ENCODE results near the gene RPS6KA3. TPM values are rescaled to one million over a fixed set of nuclear protein-coding genes. Genes with fewer than 3 reads are reported as not detected.

RPS6KA3 gene
- total RNA-seq, 1 donor from 2014 or later: 43.0 TPM

DNA sequence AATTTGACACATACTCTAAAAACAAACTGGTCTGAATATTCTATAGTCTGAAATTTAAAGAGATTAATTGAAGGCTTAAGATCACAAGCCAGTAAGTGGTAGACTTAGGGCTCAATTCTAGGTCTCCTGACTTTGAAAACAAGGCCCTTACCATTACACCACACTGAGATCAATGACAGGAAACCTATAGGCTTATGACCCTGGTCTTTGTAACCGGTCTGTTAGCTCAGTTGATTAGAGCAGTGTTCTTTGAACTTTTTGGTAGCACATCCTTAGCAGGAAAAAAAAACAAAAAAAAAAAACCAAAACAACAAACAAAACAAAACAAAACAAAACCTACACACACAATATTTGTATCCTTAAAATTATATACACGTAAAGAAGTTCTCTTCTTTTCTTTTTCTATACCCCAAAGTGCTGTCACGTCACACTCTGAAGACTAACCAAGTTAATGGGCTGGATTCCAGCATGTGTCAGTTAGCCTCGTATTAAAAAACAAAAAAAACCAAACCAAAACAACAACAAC is 55.4 kb downstream of the RPS6KA3 start:
- DNase-seq (ENCODE audit: low spot score in 2 of 2): no peak
- intact Hi-C loops (cut with DNase I): no loop called here
- H3K36me3 ChIP-seq: peaks cover 3 to 8% of the 10 kb centered on the region in 2 donors
- H3K27ac ChIP-seq: no peak overlapping the region
- H3K4me1 ChIP-seq: no peaks in the 10 kb centered on the region
- no peaks in the 10 kb centered on the region for H3K9me3 ChIP-seq
- H3K4me3 ChIP-seq: no peak overlapping the region
- H3K27me3 ChIP-seq: no peaks in the 10 kb centered on the region
- TF ChIP-seq, protein P1, sequence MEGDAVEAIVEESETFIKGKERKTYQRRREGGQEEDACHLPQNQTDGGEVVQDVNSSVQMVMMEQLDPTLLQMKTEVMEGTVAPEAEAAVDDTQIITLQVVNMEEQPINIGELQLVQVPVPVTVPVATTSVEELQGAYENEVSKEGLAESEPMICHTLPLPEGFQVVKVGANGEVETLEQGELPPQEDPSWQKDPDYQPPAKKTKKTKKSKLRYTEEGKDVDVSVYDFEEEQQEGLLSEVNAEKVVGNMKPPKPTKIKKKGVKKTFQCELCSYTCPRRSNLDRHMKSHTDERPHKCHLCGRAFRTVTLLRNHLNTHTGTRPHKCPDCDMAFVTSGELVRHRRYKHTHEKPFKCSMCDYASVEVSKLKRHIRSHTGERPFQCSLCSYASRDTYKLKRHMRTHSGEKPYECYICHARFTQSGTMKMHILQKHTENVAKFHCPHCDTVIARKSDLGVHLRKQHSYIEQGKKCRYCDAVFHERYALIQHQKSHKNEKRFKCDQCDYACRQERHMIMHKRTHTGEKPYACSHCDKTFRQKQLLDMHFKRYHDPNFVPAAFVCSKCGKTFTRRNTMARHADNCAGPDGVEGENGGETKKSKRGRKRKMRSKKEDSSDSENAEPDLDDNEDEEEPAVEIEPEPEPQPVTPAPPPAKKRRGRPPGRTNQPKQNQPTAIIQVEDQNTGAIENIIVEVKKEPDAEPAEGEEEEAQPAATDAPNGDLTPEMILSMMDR (IDR thresholded peaks at IDR 0.05): no peak

DNA sequence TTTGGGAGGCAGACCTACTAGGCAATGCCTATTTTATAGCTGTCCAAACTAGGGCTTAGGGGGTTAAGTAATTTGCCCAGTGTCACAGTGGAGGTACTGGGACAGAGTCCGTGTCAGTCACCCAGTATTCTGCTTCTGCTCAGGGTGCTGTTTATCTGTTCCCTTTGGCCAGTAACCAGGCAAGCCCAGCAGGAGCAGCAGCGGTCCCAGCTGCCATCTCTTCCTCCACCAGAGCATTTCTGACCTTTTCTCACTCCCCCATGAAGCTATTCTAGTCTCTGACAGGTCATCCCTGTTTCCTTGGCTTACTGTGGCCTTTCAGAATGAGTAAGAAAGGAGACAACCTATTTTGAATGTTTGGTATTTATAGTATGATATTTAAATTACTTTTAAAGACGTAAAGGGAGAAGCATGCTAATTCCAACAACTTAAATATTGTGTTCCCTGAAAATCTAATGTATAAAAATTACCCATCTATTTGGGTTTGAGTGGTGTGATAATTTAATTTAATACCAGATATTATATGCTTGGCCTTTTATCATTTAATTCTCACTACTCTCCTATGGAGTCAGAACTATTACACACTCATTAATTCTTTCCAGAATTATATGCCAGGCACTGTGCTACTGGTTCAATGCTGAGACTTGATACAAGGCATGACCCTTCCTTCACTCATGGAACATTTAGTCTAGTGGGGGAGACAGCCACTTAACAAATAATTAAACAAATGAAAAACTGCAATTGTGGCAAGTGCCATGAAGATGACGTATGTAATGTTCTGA is 60.6 kb downstream of the RPS6KA3 start:
- no peak for DNase-seq (ENCODE audit: low spot score in 2 of 2)
- TF ChIP-seq, protein P1 (IDR thresholded peaks at IDR 0.05): no peak
- Histone ChIP-seq H3K4me3 (no peak overlapping the region), H3K4me1 (no peaks in the 10 kb centered on the region), H3K27ac (no peak overlapping the region), H3K27me3 (no peaks in the 10 kb centered on the region), H3K36me3 (peaks cover 3 to 11% of the 10 kb centered on the region in 2 donors), H3K9me3 (no peaks in the 10 kb centered on the region)
- intact Hi-C loops (cut with DNase I): no loop called here

DNA sequence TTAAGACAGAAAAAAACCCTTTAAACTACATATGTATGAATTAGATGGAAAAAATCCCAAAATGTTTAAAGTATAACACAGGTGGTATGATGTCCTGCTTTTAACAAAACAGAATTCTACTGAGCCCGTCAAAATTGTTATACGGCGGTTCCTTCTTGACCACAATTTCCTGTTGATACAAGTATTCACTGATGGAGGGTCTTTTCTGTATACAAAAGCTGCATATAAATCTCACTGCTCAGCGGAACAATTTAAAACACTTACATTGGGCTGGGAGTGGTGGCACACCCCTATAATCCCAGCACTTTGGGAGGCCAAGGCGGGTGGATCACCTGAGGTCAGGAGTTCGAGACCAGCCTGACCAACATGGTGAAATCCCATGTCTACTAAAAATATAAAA is 62.4 kb downstream of the RPS6KA3 start:
- intact Hi-C loops (cut with DNase I): no loop called here

DNA sequence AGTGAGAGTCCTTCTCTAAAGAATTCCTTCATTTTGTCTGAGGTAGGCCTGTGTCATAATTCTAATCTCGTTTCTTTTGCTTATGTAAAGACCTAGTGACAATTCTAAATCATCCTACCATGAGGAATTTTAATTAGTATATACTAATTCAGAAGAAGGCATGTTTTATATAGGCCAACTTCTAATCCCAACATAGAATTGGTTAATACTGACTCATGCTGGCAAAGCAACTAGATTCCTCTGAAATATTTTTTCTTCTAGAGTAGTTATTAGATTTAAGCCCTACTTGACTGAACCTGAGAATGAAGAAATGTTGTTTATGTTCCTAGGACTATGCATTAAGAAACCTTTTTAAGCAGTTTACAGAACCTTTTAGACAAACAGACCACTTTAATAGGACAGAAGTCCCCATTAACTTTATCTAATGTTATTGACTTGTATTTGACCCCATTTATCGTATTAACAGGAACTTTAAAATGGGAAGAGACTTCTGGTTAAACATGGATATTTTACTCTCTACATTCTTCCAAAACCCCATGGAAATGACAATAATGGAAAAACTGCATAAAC is 69.0 kb downstream of the RPS6KA3 start:
- H3K27ac ChIP-seq: no peak overlapping the region
- intact Hi-C loops (cut with DNase I): no loop called here
- DNase-seq (ENCODE audit: low spot score in 2 of 2): no peak
- no peaks in the 10 kb centered on the region for H3K4me1 ChIP-seq
- peaks cover 0 to 2% of the 10 kb centered on the region in 2 donors for H3K36me3 ChIP-seq
- TF ChIP-seq, protein P1 (IDR thresholded peaks at IDR 0.05): no peak
- no peak overlapping the region for H3K4me3 ChIP-seq
- no peaks in the 10 kb centered on the region for H3K27me3 ChIP-seq
- H3K9me3 ChIP-seq: no peaks in the 10 kb centered on the region

More for the DNA sequence above, 62.4 kb downstream of the RPS6KA3 start:
- no peak for DNase-seq (ENCODE audit: low spot score in 2 of 2)
- no peak overlapping the region for H3K27ac ChIP-seq
- no peak overlapping the region for H3K4me3 ChIP-seq
- H3K27me3 ChIP-seq: no peaks in the 10 kb centered on the region
- H3K9me3 ChIP-seq: no peaks in the 10 kb centered on the region
- peaks cover 3 to 11% of the 10 kb centered on the region in 2 donors for H3K36me3 ChIP-seq
- no peaks in the 10 kb centered on the region for H3K4me1 ChIP-seq
- TF ChIP-seq, protein P1 (IDR thresholded peaks at IDR 0.05): no peak

DNA sequence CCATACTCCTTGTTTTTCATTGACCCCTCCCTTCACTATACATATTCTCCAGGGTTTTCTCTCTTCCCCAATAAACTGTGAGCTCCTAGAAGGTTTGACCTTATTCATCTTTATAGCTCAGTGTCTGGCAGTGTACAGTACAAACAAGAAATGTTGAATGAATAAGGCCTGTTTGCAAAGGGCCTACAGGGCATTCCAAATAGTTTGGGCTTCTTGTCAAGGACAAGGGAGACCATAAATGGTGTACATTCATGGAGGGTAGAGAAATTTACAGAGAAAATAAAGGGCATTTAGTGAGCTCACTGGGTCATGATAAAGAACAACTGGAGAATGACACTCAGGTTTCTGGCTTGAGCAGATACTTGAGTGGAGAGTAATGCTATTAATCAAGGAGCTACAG is 77.5 kb downstream of the RPS6KA3 start:
- no peak for DNase-seq (ENCODE audit: low spot score in 2 of 2)
- Histone ChIP-seq H3K9me3 (no peaks in the 10 kb centered on the region), H3K27ac (no peak overlapping the region), H3K27me3 (no peaks in the 10 kb centered on the region), H3K4me1 (no peaks in the 10 kb centered on the region), H3K4me3 (no peak overlapping the region), H3K36me3 (peaks cover 0 to 25% of the 10 kb centered on the region in 2 donors)
- intact Hi-C loops (cut with DNase I): no loop called here
- TF ChIP-seq, protein P1 (IDR thresholded peaks at IDR 0.05): no peak

Measured in ascending aorta (tissue), 2 donors.